Renal cortex interstitium (tissue), 11 donors: ENCODE results near the gene SLC41A1. TPM values are rescaled to one million over a fixed set of nuclear protein-coding genes. Genes with fewer than 3 reads are reported as not detected.
"Not testable (repeated sequence)": the region's sequence is repeated elsewhere in the genome, so short reads cannot be mapped to it uniquely, and the experiment has no call there.

ENCODE experiments used
- DNase-seq, 11 donors: peaks; one replicate each; pipeline ENCODE4 v3.0.0-alpha.2; 2013; ENCODE audit warnings: low read depth in 9 of 11, low spot score in 4 of 11; ENCODE audit errors: extremely low read depth in 1 of 11
- polyA plus RNA-seq, 3 donors: library from polyadenylated mRNA; unstranded; fragments of 120-200 nt; gene quantifications; one replicate each; pipeline ENCODE4 v1.2.1, GENCODE V29; 2013; ENCODE audit not compliant: insufficient read length in 3 of 3

Gene SLC41A1
- polyA plus RNA-seq, 3 donors, result 31.2 to 32.5 (median 32.1) TPM

- DNase-seq, result no peak
Measured at GRCh38 chr1:205832326-205832751, 19.3 kb upstream of the SLC41A1 start.

DNA sequence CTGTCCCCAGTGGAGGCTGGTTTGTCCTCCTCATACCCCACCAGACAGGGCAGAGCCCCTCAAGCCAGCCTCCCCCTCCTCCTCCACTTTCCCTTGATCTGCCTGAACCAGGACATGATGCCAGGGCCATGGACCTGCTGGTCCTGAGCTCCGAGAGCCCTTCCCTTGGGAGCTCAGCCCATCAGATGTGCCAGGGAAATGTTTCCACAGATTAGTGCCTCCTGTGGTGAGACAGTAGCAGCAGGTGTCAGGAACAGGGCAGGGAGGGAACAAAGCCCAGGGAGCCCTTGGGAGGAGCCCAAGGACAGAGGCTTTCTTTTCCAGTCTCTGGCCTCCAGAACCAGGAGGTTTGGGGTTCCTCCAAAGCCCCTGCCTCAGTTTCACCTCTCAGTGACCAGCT lies 14.6 kb upstream of the SLC41A1 start:
- no peak for DNase-seq

DNA sequence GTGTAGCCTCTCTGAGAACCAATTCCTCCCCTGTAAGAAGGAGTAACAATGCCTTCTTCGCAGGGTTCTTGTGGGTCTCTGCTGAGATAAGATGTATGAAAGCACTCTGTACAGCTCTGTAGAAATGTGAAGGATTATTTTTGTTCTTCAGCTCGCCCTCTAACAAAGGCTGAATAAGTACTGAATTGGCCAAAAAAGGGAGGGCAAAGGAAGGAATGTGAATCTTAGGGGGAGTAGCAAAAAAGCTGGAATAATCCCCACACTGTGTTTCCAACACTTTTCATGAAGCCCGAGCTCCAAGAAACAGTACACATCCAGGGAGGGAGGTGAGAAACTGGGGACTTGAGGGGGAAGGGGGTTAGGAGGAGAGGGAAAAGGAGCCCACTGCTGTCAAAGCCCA lies 14.0 kb upstream of the SLC41A1 start:
- DNase-seq, result no peak

GRCh38 chr1:205826016-205826806 lies 13.2 kb upstream of the SLC41A1 start:
- DNase-seq, result no peak

GRCh38 chr1:205824180-205824579 lies 11.2 kb upstream of the SLC41A1 start:
- no peak for DNase-seq

DNA sequence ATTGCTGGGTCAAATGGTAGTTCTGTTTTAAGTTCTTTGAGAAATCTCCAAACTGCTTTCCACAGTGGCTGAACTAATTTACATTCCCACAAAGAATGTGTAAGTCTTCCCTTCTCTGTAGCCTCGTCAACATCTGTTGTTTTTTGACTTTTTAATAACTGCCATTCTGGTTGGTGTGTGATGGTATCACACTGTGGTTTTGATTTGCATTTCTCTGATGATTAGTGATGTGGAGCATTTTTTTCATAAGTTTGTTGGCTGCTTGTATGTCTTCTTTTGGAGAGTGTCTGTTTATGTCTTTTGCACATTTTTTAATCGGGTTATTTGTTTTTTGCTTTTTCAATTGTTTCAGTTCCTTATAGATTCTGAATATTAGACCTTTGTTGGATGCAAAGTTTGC lies 10.3 kb upstream of the SLC41A1 start:
- DNase-seq, result not testable (repeated sequence)

DNA sequence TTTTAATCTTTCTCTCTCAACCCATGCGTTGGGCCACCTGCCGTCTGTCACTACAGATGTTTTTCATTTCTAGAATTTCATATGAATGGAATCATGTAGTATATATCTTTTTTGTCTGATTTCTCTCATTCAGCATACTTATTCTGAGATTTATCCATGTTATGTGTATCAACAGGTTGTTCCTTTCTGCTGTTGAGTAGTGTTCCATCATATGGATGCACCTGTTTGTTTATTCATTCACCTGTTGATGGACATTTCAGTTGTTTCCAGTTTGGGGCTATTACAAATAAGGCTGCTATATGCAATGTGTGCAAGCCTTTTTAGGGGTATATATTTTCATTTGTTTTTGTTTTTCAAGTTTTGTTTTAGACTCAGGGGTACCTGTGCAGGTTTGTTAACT lies 9.4 kb upstream of the SLC41A1 start:
- no peak for DNase-seq

GRCh38 chr1:205817988-205818387 lies 5.0 kb upstream of the SLC41A1 start:
- no peak for DNase-seq

GRCh38 chr1:205817364-205817763 lies 4.4 kb upstream of the SLC41A1 start:
- no peak for DNase-seq

DNA sequence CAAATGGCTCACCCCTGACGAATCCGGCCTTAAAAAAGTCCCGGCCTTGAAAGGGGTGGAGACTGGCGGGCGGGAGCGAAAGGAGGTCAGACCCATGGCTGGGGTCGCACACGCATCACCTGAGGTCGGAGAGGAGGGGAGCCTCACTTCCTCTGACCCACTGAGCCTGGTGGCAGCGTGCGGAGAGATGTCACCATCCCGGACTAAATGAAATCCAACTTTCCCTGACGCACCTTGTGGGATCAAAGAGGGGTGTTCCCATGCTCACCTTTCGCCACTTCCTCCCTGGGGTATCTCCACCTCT lies 709 bp upstream of the SLC41A1 start:
- DNase-seq, result peak in 2 of 11 donors; percentile 48 to 53

DNA sequence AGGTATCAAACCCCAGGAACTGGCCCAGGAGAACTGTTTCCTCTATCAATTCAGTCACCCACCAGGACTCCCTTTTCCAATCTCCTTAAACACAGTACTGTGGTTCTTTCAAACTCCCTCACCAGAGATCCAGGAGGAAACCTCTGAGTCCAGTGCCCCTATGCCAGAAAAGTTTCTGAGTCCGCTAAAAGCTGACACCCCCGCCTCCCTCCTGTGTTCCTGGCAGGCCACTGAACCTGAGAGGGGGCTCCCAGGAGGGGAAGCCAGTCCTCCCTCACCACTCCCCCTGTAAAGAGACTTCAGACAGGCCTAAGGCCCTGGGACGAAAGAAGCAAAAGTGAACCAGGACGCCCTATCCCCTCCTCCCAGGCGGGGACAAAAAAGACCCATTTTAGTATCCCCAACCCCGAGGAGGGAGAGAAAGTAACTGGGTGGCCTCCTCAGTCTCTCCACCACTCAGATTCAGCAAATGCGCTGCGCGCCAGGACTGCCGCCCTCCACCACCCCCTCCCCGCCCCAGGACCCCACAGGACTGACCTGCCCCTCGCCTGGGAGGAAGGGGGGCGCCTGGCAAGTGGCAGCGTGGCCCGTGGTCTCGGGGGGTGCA lies 624 bp downstream of the SLC41A1 start:
- DNase-seq, result no peak

GRCh38 chr1:205811660-205812059 lies 1.3 kb downstream of the SLC41A1 start:
- DNase-seq, result no peak

DNA sequence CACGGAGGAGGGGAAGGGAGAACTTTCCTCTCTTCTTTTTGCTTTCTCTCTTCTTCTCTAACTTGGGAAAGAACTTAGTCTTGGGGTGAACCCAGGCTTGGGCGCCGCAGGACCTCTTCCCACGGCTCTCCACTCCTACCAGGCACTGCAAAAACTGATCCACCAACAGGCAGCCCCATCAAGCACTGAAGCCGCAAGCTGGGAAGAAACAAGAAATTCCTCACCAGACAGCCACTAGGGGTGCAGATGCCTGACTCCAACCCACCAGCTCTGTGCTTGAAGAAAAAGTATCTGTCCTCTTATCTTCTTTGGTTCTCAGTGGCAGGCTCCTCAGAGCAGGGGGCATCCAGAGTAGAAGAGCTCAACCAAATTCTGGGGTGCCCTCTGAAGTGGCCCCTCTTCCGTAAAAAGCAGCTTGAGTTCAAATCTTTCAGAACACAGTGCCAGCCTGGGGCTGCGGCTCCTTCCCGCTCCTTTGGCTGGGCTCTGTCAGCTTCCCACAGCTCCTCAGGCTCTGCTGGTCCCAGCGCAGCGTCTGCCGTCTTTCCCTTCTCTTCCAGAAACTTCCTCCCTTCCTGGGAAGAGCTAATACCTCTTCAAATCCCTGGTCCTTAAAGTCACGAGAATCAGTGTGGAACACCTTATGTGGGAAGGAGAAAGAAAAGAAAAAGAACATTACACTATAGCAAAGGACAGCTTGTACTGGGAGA lies 2.4 kb downstream of the SLC41A1 start:
- no peak for DNase-seq

DNA sequence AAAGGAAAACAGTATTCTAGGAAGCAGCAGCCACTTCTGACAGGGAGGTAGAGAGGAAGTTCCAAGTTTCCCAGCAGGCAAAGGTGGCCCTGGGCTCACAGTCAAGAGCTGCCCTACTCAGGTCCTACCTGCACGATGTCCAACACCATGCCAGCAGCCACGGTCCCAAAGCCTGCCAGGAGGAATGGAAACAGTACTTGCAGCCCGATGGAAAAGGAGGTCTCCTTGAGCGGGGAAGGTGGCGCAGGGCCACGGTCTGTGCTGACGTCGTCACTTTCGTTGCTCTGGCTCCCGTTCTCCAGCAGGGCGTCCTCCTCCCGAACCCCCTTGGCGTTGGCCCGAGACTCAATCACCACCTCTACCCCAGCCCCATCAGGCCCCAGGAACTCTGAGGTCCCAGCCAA lies 3.1 kb downstream of the SLC41A1 start:
- DNase-seq, result no peak

DNA sequence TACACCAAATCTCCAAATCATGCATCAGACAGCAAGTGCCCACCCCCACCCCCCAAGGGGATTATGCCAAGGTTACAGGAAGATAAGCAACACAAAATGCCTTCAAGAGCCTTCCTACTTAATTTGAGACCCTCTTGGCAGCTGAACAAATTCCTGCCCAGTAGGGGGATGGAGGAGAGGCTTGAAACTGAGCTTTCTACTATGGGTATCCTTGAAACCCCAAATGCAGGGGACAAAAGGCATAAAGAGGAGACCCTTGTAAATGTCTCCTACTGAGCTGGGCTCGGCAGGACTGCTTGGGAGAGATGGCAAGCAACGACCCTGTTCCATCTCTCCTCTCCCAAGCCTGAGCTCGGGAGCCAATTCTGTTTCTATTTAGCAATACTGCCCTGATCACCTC lies 3.5 kb downstream of the SLC41A1 start:
- no peak for DNase-seq

GRCh38 chr1:205805082-205805711 lies 7.8 kb downstream of the SLC41A1 start:
- DNase-seq, result no peak

DNA sequence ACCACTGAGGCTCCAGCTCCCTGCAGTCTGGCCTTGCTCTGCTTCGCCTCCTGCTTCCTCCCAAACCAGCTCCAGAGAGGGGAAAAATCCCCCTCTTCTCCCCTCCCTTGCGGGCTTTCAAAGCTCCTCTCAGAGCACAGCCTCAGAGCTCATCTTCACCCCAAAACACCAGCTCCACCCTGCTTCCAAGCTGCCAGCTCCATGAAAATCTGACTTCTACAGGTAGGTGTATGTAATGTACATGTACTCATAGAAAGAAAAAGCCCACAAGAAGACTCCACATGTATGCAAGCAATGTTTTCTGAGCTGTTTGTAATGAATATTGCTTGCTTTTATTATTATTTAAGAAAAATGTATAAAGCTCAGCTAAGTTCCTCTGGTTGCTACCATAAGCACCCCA lies 8.4 kb downstream of the SLC41A1 start:
- no peak for DNase-seq

DNA sequence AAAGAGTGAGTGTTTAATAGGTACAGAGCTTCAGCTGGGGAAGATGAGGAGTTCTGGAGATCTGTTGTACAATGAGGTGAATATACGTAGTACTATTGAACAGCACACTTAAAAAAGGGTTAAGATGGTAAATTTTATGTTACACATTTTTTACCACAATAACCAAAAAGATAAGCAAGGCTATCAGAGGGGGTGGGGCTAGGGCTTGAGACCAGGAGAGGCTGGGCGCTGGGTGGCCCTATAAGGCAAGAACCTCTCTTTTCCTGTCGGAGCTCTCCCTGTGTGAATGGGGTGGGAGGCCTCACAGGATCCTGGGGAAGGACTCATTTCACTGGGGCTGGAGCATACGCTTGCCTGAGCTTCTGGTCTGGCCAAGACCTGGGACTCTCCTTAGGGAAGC lies 9.0 kb downstream of the SLC41A1 start:
- no peak for DNase-seq

GRCh38 chr1:205802060-205802459 lies 10.9 kb downstream of the SLC41A1 start:
- DNase-seq, result no peak
